Peyer's patch (tissue), 4 donors: ENCODE data around the gene ZNF433. TPM values are rescaled to one million over a fixed set of nuclear protein-coding genes. Genes with fewer than 3 reads are reported as not detected.

ENCODE experiments used
- DNase-seq, 3 donors: peaks; one replicate each; pipeline ENCODE4 v3.0.0-alpha.2; 2017 to 2019
- H3K27ac ChIP-seq, 4 donors: fragments of 200-600 bp; sonication (generic); one replicate each; pipeline ENCODE4 v1.5.1; 2016 to 2019
- H3K27me3 ChIP-seq, 2 donors: fragments of 200-600 bp; sonication (generic); one replicate each; pipeline ENCODE4 v1.5.1; 2019
- H3K36me3 ChIP-seq, 3 donors: fragments of 200-600 bp; sonication (generic); one replicate each; pipeline ENCODE4 v1.5.1; 2016 to 2019
- H3K4me1 ChIP-seq, 4 donors: fragments of 200-600 bp; sonication (generic); one replicate each; pipeline ENCODE4 v1.5.1; 2016 to 2019
- H3K4me3 ChIP-seq, 4 donors: fragments of 200-600 bp; sonication (generic); 1 replicate in 3 of 4; 2 replicates in 1 of 4; pipeline ENCODE4 v1.5.1; 2016 to 2019; ENCODE audit warnings: mild to moderate bottlenecking in 1 of 4
- H3K9me3 ChIP-seq, 4 donors: fragments of 200-600 bp; sonication (generic); one replicate each; pipeline ENCODE4 v1.5.1; 2016 to 2019; ENCODE audit warnings: mild to moderate bottlenecking in 1 of 4
- POLR2A ChIP-seq, 2 donors: fragments of 450-650 bp; IDR thresholded peaks; one replicate each; pipeline ENCODE4 v1.5.1; 2017; ENCODE audit warnings: antibody characterized with exemption in 2 of 2, mild to moderate bottlenecking in 2 of 2, moderate library complexity in 2 of 2
- total RNA-seq, 4 donors: library from RNA; depleted of rRNA; stranded (reverse); fragments of >200 nt; gene quantifications; one replicate each; pipeline ENCODE4 v1.1.0, GENCODE V29; 2016
- TF ChIP-seq, protein P1 (sequence below), 6 experiments: fragments of 450-650 bp in 4 of 6; fragments of 200-600 bp in 2 of 6; sonication (generic) in 1 of 6; IDR thresholded peaks; one replicate each; pipeline ENCODE4 v1.5.1; 2017 to 2019; ENCODE audit warnings: antibody characterized with exemption in 6 of 6, mild to moderate bottlenecking in 3 of 6, moderate library complexity in 1 of 6

ZNF433 gene
- total RNA-seq, 4 donors from 2014 or later: 0.35 to 3.5 (median 1.7) TPM; not detected in 1

DNA sequence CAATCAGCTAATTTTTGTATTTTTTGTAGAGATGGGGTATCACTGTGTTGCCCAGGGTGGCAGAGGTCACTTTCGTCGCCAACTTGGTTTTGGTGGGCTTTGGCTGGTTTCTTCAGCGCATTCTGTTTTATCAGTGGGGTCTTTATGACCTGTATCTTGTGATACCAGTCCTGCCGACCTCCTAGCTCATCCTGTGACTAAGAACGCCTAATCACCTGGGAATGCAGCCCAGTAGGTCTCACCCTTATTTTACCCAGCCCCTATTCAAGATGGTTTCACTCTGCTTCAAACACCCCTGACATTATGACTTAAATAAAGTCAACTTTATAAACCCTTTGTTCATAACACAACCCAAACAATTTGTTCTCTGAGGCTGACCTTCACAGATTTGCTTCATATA is 20.3 kb upstream of the ZNF433 start:
- Histone ChIP-seq H3K4me3 (no peak overlapping the region), H3K36me3 (no peaks in the 10 kb centered on the region), H3K4me1 (peaks cover 0 to 11% (median 2%) of the 10 kb centered on the region in 4 donors), H3K27ac (no peak overlapping the region), H3K27me3 (no peaks in the 10 kb centered on the region), H3K9me3 (no peaks in the 10 kb centered on the region)
- no peak for DNase-seq
- no peak for TF ChIP-seq POLR2A (IDR thresholded peaks at IDR 0.05)
- TF ChIP-seq, protein P1, sequence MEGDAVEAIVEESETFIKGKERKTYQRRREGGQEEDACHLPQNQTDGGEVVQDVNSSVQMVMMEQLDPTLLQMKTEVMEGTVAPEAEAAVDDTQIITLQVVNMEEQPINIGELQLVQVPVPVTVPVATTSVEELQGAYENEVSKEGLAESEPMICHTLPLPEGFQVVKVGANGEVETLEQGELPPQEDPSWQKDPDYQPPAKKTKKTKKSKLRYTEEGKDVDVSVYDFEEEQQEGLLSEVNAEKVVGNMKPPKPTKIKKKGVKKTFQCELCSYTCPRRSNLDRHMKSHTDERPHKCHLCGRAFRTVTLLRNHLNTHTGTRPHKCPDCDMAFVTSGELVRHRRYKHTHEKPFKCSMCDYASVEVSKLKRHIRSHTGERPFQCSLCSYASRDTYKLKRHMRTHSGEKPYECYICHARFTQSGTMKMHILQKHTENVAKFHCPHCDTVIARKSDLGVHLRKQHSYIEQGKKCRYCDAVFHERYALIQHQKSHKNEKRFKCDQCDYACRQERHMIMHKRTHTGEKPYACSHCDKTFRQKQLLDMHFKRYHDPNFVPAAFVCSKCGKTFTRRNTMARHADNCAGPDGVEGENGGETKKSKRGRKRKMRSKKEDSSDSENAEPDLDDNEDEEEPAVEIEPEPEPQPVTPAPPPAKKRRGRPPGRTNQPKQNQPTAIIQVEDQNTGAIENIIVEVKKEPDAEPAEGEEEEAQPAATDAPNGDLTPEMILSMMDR (IDR thresholded peaks at IDR 0.05): no peak

DNA sequence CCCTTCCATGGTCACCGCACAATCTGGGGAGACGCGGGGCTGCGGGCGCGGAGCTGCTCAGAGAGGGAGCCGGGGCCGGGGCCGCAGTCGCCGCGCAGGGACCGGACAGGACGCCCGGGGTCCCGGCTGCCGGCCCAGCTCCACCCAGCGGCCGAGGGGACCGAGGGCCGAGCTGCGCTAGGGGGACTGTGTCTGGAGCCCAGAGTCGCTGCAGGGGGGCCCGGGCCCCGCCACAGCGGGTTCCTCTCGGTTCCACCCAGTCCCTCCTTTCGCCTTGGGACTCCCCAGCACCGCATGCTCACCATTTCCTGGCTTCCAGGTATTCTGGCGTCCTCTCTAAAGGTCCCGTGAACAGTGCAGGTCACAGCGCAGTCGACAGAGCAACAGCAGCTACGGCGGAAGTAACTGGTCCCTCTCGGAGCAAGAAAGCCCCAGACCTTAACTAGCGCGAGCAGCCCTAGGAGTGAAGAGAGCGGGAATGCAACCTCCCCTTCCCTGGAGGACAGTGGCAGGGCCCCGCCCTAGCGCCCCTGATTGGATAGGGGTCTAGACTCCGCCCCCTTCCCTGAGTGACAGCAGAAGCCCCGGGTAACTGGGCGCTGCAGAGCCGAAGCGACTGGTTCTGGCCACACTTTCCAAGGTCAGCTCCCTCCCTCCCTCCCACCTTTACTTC is 17.2 kb upstream of the ZNF433 start, which contains the start of gene ZNF878:
TSS of gene ZNF878 (minus strand) at position 465 of the 673 bp plus-strand sequence. CDS start at position 305, 160 bp downstream.
- TF ChIP-seq, protein P1 (IDR thresholded peaks at IDR 0.05): no peak
- TF ChIP-seq POLR2A (IDR thresholded peaks at IDR 0.05): peak; percentile 42 to 77
- peak; percentile 82 to 93 (median 86) for DNase-seq
- H3K9me3 ChIP-seq: no peaks in the 10 kb centered on the region
- H3K4me3 ChIP-seq: peak within 1 kb of the TSS; percentile 55 to 73 (median 61)
- peak within 1 kb of the TSS; percentile 27 to 70 (median 60) for H3K27ac ChIP-seq
- peaks cover 0 to 11% (median 2%) of the 10 kb centered on the region in 4 donors for H3K4me1 ChIP-seq
- no peaks in the 10 kb centered on the region for H3K27me3 ChIP-seq
- H3K36me3 ChIP-seq: no peaks in the 10 kb centered on the region

DNA sequence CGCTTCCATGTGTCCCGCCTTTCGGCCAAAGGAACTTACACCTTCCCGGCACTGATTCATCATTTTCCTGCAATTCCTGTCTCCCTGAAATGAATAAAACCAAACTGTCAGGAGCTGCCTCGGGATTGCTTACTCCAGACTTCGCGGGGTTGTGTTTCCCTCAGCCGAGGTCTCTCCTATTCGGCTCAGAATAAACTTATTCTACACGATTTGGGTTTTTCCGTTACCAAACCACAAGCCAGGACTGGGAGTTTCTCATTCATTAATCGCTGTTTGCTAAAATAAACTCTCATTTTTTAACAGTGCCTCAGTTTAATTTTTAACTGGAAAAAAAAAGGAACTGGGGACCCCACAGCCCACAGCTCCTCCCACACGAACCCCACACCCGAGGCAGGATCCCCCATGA is 16.6 kb upstream of the ZNF433 start:
- Histone ChIP-seq H3K9me3 (no peaks in the 10 kb centered on the region), H3K27ac (peak overlapping the region in 3 of 4 donors; percentile 27 to 70 (median 64)), H3K36me3 (no peaks in the 10 kb centered on the region), H3K4me3 (peak overlapping the region; percentile 55 to 73 (median 61)), H3K4me1 (peaks cover 0 to 11% (median 2%) of the 10 kb centered on the region in 4 donors), H3K27me3 (no peaks in the 10 kb centered on the region)
- TF ChIP-seq, protein P1 (IDR thresholded peaks at IDR 0.05): no peak
- no peak for TF ChIP-seq POLR2A (IDR thresholded peaks at IDR 0.05)
- no peak for DNase-seq

DNA sequence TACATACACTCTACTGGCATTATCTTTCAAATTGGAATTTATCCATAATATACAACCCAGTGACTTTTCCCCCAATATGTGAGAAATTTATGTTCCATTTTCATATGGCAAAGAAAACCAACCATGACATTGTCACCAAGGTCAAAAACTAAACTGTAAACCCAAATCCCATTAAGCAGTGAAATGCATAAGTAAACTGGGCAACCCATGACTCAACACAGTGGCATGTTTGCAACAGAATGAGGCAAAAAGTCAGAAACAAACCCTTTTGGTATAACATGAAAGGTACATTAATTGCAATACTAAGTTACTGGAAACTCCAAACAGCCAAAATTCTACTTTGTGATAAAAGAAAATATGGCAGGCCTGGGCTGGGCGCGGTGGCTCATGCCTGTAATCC is 12.4 kb upstream of the ZNF433 start:
- Histone ChIP-seq H3K4me3 (no peak overlapping the region), H3K9me3 (peaks cover 0 to 26% (median 6%) of the 10 kb centered on the region in 4 donors), H3K27me3 (no peaks in the 10 kb centered on the region), H3K36me3 (no peaks in the 10 kb centered on the region), H3K4me1 (peaks cover 0 to 11% (median 0%) of the 10 kb centered on the region in 4 donors), H3K27ac (no peak overlapping the region)
- TF ChIP-seq, protein P1 (IDR thresholded peaks at IDR 0.05): no peak
- no peak for TF ChIP-seq POLR2A (IDR thresholded peaks at IDR 0.05)
- no peak for DNase-seq

DNA sequence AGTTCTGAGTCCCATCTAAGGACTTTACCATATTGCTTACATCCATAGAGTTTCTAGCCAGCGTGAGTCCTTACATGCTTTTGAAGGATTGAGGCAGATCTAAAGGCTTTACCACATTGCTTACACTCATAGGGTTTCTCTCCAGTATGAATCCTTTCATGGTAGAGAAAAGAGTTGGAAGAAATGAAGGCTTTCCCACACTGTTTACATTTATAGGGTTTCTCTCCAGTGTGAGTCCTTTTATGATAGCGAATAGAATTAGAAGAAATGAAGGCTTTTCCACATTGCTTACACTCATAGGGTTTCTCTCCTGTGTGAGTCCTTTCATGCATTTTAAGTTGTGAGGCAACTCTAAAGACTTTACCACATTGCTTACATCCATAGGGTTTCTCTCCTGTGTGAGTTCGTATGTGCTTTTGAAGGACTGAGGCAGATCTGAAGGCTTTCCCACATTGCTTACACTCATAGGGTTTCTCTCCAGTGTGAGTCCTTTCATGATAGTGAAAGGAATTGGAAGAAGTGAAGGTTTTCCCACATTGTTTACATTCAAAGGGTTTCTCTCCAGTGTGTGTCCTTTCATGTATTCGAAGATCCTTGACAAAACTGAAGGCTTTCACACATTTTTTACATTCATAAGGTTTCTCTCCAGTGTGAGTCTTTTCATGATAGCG is 8.4 kb upstream of the ZNF433 start:
- TF ChIP-seq, protein P1 (IDR thresholded peaks at IDR 0.05): no peak
- no peak for TF ChIP-seq POLR2A (IDR thresholded peaks at IDR 0.05)
- Histone ChIP-seq H3K4me3 (no peak overlapping the region), H3K9me3 (peaks cover 0 to 26% (median 6%) of the 10 kb centered on the region in 4 donors), H3K4me1 (no peaks in the 10 kb centered on the region), H3K27me3 (no peaks in the 10 kb centered on the region), H3K27ac (no peak overlapping the region), H3K36me3 (no peaks in the 10 kb centered on the region)
- DNase-seq: no peak
